GM19455 (cell line): ENCODE results near the gene TXNL1.

ENCODE experiments used
- ATAC-seq: cut with Tn5 transposase; IDR thresholded peaks from one replicate; pipeline ENCODE4 v1.9.1; 2021; ENCODE audit not compliant: unreplicated experiment

TXNL1 gene

DNA sequence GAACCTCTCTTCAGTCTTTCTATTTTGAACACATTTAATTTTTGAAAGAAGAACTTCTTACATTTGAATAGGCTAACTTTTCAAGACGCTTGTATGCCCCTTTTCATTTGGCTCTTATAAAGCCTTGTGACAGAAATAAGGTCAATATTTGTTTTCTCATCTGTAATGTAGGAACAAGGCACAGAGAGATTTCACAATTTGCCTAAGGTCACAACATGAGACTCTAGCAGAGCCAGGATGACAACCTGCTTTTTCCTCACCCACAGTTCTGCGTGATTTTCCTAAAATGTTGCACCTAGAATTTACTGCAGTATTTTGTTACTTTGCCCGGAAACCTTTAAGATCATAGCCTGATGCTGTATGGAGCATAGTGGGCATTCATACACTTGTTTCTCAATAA is 67.4 kb downstream of the TXNL1 start:
- no peak for ATAC-seq

DNA sequence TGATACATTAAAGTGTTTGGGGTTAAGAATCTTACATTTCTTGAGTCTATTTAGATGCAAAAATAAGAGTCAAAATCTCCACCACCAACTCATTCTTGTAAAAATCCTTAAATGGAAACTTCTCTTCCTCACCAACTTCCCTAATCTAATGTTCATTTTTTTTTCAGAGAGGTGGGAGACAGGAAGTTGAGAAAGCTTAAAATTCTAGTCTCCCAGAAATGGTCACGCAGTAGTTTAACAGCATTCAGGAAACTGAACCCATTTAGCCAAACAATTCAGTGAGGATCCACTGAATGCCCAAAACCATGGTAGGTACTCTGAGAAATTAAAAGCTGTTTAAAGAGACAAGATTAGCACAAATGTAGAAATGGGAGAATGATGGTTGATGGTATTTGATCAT is 69.0 kb downstream of the TXNL1 start:
- no peak for ATAC-seq

DNA sequence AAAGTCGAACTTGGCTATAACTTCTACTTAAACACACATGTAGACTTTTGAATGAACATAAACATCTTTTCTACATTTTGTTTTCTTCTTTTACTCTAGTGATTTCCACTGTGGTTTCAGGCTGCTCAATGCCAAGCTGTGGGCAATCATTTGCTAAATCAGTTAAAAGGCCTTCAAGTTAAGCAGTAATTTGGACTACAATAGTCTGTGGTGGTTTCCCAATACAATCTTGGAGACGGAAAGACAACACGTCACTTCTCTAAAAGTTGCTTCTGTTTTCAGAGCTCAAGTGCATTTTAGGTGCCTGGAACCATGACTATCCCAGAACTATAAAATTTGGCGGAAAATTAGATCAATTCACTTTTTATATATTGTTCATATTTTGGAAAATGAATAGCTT is 69.4 kb downstream of the TXNL1 start:
- ATAC-seq: no peak

DNA sequence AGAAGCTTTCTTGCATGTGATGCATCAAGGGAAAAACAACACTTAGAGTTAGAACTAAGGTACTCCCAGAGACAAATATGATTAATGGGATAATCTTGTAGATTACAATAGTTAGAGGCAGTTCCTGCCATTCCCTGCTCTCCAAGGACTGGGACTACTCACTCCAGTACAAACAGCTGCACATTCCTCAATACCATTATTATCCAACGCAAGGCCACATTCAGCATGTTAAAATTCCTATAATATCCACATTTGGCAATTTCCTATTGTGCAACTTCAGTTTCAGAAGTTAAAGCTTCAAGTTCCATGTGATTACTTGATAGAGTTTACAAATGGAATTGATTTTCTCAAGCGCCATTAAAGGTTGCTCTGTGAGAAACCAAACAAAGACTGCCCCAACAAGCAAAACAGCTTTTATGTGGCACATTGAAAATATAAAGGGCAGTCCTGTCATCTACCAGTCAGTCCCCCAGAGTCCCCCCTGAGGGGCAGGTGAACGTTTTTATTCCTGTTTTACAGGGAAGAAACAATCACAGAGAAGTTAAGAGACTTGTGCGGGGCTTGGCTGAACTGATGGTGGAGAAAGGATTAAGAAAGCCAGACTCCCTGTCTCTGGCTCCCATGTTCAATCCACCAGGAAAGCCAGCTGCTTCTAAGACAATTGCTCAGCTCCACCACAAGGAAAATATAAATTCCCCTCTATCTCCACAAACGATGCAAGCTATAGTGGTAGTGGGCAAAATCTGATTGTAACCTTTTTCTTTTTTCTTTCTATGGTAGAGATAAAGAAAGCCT is 72.6 kb downstream of the TXNL1 start:
- ATAC-seq: no peak

DNA sequence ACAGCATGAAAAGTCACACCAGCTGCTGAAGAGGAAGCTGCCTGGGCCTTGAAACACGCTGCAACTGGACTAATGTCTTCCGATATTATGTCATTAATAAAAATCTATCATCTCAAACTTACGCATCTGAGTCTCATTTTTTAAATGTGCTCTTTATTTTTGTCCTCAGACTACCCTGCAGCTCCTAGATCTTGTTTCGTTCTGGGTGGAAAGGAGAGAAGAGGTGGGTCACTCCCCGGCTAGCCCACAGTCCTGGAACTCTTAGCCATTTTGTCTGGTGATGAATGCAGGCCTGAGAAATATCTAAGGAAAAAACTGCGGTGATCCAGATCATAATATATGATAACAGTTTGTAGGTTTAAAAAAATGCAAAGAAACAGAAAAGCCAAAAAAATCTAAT is 73.3 kb downstream of the TXNL1 start:
- no peak for ATAC-seq

DNA sequence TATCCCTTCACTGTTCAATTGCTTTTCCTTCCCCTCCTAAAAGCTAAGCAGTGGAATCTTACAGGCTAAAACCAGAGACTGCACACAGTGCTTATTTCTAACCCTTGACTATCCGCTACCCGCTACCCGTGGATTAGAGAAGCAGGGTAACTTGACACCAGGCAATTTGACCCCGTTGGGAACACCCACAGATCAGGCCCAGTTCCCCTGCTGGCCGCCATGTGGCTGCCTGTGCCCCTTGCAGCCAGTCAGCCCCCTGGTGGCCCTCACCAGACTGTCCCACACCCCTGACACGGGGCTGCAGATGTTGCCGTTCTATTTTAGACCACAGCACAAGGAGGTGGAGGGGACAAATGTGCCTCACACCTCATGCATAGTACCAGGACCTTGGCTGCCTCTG is 74.8 kb downstream of the TXNL1 start:
- no peak for ATAC-seq

DNA sequence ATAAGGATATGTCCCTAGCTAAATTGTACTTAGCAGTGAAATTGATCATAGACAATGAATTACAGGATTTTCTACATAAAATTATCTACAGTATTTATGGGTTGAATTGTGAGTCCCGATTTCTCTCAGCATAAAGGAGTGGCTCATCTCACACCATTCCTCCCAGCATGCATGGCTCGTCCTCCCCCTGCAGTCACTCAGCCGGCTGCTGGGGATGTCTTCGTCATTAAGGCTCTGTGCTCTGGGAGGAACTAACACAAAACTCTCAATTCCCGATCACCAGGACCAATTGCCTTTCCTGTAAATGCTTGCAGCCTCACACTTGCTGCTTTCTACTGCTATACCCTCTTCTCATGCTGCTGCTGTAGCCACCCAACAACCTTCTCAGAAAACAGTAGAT is 75.9 kb downstream of the TXNL1 start:
- ATAC-seq: no peak

DNA sequence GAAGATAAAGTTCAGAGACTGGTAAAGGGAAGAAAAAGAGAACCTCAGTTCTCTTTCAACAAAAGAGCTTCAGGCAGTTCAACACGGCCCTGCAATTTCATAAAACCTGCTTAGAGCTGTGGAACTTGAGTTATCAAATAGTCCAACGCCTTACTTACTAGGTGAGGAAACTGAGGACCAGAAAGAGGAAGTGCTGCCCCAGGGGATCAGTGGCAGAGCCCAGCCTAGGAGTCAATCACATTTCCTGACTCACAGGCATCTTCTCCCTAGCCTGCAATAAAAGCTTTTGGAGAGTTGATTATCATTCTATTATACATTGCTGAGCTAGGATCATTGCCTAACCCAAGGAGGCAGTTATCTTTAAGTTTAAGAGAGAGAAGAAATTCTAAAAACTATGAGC is 77.4 kb downstream of the TXNL1 start:
- ATAC-seq: no peak

DNA sequence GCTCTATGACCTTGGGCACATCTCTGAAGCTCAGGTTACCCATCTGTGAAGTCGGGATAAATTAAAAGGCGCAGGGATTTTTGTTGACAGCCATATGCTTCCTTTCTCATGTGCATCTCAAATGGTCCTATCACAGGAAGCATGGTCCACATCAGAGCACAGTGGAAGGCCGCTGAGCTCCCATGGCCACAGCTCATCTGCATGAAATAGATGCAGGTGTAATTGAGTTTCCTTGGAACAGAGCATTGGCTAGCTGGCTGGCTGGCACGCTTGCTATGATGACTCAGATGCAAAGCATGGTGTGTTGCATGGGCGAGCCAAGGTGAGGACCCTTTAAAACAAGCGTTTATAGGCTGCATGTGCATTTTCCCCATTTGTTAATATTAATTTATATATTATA is 79.3 kb downstream of the TXNL1 start:
- ATAC-seq: no peak

DNA sequence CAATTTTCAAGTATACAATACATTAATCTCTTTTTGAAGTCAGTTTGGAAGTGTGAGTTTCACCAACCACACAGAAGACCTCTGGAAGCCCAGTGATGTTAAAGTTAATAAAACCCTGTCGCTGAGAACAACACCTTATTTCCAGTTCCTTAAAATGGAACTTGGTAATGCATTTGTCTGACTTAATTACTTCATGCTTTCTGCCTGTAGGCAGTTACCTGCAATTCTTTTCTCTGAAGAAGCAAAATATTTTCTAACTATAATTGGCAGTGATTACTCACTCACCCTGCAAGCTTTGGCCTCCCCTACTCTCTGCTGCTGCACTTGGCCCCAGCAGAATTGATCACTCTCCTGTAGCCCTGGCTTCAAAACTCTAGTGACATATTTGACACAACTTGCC is 81.5 kb downstream of the TXNL1 start:
- no peak for ATAC-seq

DNA sequence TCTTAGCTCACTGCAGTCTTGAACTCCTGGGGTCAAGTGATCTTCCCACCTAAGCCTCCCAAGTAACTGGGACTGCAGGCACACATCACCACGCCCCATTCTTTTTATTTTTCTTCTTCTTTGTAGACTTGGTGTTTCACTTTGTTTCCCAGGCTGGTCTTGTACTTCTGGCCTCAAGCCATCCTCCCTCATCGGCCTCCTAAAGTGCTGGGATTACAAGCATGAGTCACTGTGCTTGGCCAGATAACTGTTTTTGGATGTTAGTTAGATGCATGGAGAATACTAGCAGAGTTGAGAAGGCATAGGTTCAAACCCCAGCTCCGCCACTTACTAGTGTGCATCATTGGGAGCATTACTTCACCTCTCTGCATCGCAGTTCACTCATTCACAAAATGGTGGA is 88.3 kb downstream of the TXNL1 start:
- ATAC-seq: no peak
